GM21576 (cell line): ENCODE data around the gene ALOXE3.

Source experiments
- ATAC-seq: cut with Tn5 transposase; IDR thresholded peaks from one replicate; pipeline ENCODE4 v1.9.1; 2021; ENCODE audit warnings: mild to moderate bottlenecking, moderate library complexity; ENCODE audit not compliant: unreplicated experiment

ALOXE3 gene

DNA sequence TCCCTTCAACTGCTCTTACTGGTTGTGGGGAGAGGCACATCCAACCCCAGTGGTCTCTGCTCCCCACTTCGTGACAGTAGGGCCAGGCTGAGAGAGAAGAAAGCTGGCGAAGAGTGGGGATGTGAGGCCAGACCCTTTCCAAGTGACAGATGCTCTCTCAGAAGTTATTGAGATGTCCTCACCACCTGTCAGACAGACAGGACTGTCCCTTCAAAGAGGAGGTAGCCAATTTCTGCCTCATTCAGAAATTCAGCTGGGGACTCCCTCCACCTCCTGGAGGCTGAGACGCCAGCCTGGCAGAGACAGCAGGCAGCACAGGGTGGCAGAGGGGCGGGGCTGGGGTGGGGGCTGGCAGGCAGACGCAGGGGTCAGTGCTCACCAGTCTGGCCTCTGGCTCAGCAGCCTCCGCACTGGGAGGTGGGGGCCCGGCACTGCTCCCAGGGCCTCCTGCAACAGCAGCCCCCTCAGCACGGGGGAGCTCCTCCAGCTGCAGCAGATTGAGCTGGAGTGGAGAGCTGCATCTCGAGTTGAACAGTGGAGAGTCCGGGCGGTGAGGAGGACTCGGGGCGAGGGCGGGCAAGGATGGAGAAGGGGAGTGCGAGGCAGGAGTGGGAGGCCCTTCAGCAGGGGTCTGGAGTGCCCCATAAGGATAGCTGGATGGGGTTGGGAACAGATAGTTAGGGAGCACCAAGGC is 24.7 kb upstream of the ALOXE3 start:
- no peak for ATAC-seq

DNA sequence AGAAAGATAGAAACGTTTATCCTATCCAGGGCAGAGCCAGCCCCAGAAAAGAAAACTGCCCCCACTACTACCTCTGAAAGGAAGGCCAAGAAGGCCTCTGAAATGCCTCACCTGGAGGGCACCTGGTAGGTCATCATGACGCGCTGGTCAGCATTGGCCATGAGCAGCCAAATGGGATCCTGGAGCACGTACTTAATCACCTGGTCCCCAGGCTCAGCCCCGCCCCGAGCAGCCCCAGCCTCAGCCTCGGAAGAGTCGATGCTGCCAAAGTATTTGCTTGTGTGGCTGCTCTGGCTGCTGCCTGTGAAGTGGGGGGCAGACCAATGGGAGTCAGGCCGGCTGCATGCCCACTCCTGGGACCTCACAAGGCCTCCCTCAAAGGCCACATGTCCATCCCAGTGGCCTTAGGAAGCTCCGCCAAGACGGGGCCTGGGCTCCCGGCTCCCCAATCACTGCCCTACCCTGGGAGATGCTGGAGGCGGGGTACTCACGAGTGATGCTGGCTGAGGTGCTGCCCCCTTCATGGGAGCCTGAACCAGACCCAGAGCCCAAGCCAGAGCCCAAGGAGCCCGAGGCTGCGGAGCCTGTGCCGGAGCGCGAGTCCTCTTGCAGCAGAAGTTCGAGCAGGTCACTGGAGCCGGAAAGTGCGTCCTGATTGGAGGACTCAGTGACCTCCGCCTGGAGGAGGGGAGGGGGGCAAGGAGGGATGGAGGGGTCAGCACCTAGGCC is 24.0 kb upstream of the ALOXE3 start:
- ATAC-seq, result no peak

DNA sequence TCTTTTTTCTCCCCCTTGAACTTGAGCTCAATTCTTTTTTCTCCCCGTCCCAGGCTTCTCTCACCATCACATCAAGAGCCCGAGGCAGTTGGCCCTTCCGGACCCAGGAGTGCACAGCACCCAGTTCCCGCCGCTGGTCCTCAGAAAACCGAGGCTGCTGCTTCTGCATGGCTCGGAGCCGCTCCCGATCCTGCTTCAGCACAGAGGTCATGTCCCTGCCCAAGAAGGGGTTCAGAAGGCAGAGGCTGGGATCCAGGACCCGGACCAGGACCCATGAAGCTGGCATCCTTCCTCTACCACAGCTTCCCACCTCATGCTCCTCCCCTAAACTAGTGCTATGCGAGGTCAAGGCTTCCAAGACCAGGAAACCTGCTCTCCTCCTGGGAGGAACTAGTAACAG is 23.4 kb upstream of the ALOXE3 start:
- ATAC-seq, result no peak

GRCh38 chr17:8141045-8141444 is 22.7 kb upstream of the ALOXE3 start:
- no peak for ATAC-seq

DNA sequence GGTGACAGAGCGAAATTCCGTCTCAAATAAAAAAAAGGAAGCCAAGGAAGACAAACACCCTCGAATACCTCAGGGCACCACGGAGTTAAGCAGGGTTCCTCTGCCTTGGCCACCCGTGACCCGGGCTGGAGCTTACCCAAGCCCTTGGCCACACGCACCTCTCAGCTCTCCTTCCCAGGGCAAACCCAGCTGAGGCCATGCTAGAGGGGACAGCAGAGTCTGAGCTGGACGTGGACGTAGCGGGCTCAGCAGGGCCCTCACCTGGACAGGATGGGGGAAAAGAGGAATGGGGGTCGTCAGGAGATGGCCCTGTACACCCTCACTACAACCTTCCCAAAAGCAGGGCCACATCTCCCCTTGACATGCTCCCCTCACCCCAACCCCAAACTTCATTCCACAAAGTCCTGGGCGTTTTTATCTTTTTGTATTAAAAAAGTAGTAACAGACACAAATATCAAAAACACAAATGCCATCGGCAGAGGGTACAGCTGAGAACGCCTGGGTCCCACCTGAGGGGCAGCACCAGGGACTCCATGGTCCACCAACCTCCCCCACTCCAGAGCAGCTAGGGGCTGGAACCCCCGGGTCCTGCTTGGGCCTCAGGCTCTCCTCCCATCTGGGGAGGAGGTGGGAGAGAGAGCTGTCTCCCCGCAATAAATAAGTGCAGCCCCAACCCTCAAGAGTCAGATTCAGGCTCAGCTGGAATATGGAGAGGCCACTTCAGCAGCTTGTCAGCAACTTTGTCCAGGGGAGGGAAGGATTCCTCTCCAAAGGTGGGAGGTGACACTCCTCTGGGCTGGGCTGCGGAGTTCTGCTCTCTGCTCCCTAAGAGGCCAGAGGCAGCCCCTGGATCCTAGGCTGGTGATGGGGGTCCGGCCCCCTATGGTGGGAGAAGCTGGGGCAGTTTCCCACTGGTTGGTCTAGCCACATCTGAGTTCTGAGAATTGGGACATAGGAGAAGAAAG is 22.0 kb upstream of the ALOXE3 start:
- ATAC-seq, result no peak

DNA sequence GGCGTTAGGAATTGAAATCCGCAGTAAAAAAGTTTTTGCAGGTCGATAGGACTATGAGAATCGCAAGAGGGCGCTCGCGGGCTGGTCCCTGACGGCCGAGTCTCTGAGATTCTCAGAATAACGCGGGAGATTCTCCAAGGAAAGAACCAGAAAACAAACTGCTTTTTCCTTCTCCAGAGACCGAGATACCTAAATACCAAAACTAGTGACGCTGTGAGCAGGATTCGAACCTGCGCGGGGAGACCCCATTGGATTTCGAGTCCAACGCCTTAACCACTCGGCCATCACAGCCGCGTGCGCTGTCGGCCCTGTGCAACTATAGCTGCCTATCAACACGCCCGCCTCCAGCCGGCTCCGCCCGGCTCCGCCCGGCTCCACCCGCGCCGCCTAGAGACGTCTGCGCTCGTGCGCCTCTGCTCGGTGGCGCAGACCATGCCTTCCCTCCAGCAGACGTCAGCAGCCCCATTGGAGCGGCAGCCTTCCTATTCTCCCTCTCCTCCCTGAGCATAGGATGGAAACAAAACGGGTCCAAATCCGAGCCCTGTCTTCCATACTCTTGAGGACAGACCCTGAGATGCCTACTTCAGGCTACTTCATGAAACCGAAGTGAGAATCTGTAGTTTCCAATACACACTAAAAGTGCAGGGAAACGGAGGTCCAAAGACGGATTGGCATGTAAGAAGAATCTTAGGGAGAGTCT is 20.5 kb upstream of the ALOXE3 start:
- peak; percentile 75 for ATAC-seq

- ATAC-seq, result no peak
Observed at GRCh38 chr17:8138374-8138671, 20.0 kb upstream of the ALOXE3 start.

- no peak for ATAC-seq
Observed at GRCh38 chr17:8137645-8138373, 19.5 kb upstream of the ALOXE3 start.

- no peak for ATAC-seq
Observed at GRCh38 chr17:8133941-8134340, 15.6 kb upstream of the ALOXE3 start.

- ATAC-seq, result no peak
Observed at GRCh38 chr17:8133399-8133798, 15.1 kb upstream of the ALOXE3 start.

- ATAC-seq, result no peak
Observed at GRCh38 chr17:8131844-8132441, 13.6 kb upstream of the ALOXE3 start.

DNA sequence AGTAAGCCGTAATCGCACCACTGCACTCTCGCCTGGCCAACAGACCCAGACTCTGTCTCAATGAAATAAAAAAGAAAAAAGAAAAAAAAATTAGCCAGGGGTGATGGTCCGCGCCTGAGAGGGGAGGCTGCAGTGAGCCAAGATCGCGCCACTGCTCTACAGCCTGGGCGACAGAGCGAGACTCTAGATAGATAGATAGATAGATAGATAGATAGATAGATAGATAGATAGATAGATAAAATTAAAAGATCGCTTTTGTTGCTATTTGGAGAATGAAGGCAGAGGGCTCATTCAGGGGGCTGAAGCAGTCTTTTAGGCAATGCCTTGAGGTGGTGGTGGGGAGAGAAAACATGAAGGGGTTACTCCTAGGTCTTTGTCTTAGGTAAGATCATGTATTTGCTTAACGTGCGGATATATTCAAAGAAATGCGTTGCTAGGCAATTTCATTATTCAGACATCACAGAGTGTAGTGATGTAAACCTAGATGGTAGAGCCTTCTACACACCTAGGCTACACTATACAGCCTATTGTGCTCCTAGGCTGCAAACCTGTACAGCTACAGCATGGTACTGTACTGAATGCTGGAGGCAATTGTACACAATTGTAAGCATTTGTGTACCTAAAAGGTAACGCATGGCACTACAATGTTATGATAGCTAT is 9.9 kb upstream of the ALOXE3 start:
- no peak for ATAC-seq

- ATAC-seq, result no peak
Observed at GRCh38 chr17:8126491-8127066, 8.3 kb upstream of the ALOXE3 start.

DNA sequence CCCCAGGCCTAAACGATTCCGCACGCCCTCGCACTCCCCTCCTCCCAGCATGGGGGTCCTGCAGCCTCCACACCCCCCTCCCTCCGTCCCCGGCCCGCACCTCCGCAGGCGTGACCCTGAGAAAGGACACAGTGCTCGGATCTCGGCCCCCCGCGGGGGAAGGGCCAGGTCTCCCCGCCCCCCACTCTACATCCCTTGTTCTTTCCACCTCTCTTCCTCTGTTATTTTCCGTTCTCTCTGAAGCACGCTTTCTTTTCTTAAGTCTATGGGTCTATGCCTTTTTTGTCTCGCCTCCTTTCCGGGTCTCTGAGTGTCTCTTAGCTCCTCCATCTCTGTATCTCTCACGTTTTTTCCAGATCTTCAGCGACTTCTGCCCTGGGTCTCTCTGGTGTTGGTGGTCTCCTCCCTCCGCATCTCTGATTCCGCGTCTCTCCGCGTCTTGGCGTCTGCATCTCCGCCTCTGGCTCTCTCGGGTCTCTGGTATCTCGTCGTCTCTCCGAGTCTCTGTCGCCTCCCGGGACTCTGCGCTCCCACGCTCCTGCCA is 7.7 kb upstream of the ALOXE3 start:
- no peak for ATAC-seq

DNA sequence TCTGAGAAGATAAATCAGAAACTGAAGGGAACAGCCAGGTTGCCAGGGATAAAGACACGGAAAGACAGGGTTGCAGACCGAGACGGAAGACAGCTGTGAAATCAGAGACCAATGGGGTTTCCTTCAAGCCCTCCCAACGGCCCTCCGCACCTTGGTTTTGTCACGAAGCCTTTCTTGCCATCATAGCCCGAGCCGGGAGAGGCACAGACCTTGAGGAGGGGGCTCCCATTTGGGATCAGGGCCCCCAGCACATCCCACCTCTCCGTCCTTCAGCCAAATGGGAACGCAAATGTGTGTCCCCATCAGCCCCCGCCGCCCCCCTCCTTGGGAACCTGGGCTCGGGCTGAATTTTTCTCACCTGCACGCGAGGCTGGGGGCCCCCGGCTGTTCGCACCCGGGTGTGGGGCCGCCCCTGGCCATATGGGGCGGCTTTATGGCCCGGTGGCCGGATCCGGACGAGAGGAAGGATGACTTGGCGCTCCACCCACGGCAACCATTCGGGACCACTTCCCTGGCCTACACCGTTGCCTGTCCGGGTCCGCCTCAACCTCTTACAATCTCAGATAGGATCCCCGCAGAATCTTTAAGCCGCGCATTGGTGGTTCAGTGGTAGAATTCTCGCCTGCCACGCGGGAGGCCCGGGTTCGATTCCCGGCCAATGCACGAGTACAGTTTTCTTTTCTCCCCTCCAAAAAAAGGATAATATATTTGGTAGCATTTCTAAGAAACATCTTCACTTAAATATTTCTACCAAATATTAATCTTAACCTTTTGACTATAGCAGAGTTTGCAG is 7.0 kb upstream of the ALOXE3 start:
- no peak for ATAC-seq

GRCh38 chr17:8124350-8125153 is 6.2 kb upstream of the ALOXE3 start:
- ATAC-seq, result no peak

- no peak for ATAC-seq
Observed at GRCh38 chr17:8123695-8124349, 5.5 kb upstream of the ALOXE3 start, which contains the start of gene HES7. HES7 (minus strand) TSS chr17:8124106; CDS start chr17:8124084, 22 bp downstream.
